ENCODE results near the gene FRMPD1.

Gene FRMPD1

DNA sequence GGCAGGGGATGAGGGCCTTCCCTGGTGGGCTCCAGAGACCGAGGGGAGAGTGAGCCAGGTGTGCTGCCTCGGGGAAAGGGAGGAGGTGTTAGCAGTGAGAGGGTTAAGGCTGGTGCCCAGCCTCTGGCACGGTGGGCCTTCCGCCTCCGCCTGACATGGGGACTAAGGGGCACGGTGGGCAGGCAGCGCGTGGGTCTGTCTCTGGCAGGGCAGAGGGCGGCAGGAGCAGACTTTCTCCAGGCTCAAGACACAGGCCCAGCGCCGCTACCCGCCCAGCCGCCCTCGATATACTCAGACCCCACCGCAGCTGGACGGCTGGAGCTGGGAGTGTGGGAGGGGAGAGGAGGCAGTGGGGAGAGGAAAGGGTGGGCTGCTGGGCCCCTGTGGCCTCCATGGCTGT, 14.9 kb upstream of the FRMPD1 start:
- no peak for DNase-seq (ENCODE audit: low spot score)

DNA sequence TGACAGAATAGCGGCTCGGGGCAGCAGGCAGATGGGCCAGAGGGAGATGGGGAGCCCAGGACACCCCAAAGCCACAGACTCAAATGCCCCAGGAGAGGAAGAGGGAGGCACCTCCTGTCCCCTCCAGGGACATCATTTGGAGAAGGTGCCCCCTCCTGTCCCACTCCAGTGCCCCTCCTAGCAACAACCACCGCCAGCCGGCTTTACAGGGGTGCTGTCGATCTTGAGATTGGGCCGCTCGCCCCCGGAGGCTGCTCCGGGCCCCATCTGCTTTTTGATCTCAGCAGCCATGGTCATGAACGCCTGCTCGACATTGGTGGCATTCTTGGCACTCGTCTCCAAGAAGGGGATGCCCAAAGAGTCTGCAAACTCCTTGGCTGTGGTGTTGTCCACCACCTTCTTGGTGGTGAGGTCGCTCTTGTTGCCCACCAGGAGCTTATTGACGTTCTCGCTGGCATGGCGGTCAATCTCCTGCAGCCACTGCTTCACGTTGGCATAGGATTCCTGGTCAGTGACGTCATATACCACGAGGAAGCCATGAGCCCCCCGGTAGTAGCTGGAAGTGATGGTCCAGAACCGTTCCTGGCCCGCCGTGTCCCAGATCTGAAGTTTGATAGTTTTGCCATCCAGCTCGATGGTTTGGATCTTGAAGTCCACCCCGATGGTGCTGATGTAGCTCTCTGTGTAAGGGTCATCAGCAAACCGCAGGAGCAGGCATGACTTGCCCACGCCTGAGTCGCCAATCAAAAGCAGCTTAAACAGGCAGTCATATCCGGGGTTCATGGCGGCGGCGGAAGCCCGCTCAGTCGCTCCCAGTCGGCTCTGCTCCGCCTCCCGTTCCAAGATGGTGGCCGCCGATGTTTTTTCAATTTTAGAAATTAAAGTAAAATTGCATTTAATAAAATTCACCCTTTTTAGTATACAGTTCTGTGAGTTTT, 14.0 kb upstream of the FRMPD1 start:
- no peak for DNase-seq (ENCODE audit: low spot score)

DNA sequence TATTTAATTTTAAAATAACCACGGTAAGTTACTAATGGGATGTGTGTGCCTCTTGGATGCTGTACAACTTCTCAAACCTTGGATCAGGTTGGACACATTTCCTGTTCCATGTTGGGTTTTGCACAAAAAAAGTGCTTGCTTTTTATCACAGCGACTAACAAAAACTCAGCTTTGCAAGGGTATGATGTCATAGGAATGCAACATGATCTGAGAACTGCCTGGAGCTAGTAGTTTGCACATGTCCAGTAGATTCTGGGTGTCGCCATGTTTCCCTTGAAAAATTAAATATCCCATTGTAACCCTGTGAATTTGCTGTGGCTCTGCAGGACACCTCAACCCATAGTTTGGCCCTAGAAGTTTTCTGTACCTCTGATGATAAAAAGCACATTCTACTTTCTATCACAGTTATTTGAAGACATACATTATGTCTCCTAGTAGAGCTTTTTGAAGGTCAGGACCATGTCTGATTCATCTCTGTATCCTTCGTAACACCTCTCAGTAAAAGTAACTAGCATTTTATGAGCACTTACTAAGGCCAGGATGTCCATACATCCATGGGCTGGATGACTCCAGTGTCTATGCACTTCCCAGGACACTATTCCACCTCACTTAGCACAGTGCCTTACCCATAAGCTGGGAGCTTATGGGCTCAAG, 11.5 kb upstream of the FRMPD1 start:
- peak; percentile 34 for DNase-seq (ENCODE audit: low spot score)

DNA sequence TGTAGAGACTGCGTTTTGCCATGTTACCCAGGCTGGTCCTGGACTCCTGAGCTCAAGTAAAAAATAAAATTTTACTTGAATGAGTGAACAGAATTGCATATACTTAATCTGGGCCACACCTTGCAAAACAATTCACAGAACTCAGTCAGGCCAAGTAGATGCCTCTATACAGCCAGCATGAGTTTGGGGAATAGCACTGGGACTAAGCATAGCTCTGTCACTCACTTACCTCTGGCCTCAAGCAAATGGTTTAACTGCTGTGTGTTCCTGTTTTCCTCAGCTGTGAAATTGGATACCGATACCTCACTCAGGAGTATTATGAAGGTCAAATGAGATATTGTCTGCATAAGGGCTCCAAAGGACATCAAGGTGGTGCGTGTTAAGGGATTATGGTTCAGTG, 10.9 kb upstream of the FRMPD1 start:
- no peak for DNase-seq (ENCODE audit: low spot score)

DNA sequence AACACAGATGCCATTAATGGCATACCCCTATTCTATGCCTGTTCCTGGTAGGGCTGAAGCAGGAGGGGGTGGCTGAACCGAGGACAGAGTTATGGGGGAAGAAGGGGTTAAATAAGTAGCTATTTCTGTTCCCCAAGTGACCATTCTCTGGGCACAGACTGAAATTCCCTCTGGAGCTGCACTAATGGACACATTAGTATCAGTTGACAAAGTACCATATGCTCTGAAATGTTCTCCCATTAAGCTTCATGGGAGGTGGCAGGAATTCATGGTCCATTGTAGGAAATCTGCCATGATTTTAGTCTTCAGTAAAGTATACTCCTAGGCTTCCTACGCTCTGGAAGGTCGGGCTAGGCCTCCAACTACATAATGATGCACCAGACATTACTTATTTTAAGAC, 10.5 kb upstream of the FRMPD1 start:
- DNase-seq (ENCODE audit: low spot score), result no peak

DNA sequence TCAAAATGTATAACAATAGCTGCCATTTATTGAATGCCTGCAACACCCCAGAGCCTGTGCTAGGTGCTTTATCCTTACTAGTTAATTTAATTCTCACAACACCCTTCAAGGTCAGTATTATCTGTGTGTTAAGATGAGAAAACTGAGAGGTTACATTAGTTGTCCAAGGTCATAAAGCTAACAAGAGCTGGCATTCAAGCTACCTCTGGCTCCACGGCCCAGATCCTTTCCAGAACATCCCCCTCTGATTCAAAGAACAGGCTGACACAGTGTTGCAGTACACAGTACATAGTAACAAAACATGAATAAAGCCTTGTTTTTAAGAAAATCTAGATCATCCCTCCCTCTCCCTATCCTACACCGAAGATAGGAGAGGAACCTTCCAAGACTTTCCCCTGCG, 9.4 kb upstream of the FRMPD1 start:
- no peak for DNase-seq (ENCODE audit: low spot score)

DNA sequence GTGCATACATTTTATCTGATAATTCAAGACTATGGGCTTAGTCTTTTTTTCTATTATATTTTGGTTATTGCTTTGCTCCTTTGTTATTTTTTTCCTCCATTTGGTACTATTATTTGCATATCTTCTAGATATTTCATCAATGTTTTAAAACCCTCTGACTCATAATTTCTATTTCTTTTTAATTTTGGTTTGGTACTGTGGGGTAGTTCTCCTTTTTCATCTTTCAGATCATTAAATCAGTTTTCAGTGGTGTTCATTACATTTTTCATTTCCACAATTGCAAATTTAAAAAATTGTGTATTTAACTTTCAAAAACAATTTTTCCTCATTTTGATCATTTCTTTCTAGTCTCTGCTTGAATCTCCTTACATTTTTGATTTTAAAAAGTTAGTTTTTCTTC, 7.5 kb upstream of the FRMPD1 start:
- no peak for DNase-seq (ENCODE audit: low spot score)

DNA sequence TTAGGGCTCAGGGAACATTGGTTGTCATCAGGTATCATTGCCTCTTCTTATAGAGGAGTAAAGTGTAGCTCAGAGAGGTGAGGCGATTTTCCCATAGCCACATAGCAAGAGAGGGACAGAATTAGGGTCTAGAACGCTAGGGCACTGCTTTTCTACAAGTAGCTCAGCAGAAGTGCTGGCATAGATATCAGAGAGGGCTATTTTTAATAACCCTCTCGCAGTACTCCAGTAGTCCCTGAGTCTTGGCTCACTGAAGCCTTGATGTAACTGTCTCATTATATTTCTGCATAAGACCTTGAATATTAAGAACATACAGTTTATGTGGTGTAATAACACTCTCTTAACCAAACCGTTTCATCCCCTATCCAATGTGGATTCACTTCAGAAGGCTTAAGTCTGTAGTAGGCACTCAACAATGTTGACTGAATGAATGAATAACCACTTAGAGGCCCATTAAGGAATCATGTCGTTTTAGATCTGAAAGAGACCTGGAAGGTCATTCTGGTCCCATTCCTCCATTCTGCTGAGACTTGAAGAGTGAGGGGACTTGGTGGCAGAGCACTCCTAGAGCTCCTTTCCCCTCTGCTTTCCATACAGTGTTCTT, 4.7 kb upstream of the FRMPD1 start:
- DNase-seq (ENCODE audit: low spot score), result no peak

DNA sequence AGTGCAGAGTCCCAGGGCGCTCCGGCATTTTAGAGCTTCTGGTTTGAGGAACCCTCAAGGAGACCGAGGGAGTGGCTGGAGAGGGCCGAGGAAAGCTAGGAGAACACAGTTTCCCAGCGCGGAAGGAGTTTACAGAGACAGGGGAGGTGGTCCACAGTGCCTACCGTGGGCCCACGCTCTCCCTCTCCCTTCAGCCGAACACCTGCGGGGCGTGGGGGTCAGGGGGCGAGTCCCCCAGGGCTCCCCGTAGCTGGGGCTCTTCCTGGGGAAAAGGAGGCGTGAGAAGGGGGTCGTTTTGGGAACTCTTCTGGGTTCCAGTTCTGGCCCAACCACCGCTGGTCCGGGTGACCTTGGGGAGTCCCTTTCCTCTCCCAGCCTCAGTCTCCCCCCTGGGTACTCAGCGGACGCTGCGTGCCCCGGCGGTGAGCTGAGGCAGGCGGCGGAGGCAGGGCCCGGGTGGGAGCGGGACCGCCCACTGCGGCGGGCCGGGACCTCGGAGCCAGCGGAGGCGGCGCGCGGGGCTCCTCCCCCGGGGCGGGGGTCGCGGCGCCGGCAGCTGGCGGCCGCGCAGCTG, 368 bp upstream of the FRMPD1 start:
- no peak for DNase-seq (ENCODE audit: low spot score)

DNA sequence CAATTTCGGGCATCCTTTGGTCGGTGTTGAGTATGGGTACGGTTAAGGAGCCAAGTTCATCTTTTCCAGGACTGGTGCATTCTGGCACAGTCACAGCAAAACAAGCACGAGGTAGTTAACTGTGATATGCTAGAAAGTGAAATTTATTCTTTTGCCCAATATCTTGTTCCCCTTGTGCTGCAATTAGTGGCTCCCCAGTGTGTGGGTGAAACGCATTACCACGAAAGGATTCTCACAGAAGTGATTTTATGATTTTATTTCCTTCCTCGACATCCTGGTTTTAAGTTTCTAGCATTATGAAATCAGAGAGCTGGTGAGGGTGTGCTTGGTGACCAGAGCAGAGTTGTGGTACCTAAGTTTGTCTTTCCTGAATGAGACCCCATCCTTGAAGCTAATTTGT, 1.5 kb downstream of the FRMPD1 start:
- no peak for DNase-seq (ENCODE audit: low spot score)

DNA sequence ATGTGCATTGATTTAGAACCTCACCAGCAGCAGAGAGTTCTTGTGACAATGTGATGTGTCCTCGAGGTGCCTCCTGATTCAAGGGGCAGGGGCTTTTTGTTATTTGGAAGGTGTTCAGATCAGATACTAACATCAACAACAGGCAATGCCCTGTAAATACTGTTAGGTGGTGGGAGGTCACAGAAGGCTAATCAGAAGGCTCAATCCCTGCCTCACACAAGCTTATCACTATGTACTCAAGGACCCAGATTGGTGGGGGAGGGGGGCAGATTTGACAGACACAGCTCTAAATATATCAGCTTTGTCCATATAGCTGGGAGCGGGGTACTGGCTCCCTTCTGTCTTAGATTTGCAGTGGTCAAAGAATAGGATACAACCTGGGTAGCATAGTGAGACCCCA, 2.6 kb downstream of the FRMPD1 start:
- DNase-seq (ENCODE audit: low spot score), result no peak

DNA sequence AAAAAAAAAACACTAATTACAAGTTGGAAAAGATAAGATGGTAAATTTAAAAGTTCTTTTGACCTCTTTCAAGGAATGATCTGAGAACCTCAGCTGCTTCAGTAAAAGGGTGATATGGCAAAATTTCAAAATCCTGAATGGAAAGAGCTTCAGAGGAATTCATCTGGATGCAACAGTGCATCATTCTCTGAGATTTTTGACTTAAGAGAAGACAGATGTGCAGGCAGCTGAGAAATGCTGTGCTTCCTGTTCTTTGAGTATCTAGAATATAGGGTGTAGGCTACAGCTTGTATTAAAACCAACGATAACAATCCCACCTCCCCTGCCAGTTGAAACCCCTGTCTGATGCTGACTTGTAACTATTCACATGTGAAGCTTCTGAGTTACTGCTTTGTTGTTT, 6.2 kb downstream of the FRMPD1 start:
- no peak for DNase-seq (ENCODE audit: low spot score)

DNA sequence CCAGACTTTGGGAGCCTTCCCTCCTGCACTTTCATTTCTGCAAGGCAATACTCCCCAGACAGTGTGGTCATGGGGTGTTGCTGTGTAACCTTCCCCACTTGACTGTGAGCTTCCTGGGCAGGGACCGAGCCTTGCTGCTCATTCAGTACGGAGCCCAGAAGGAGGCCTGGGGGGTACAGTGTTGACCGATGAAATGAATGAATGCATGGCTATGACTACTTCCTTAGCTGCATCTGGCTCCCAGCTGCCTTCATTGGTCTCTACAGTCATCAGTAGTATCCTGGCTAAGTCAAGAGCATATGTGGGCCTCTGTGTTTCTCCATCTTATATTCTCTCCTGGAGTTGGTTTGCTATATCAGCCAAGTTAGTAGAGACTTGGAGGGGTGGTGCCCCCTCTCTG, 9.9 kb downstream of the FRMPD1 start:
- DNase-seq (ENCODE audit: low spot score), result no peak

DNA sequence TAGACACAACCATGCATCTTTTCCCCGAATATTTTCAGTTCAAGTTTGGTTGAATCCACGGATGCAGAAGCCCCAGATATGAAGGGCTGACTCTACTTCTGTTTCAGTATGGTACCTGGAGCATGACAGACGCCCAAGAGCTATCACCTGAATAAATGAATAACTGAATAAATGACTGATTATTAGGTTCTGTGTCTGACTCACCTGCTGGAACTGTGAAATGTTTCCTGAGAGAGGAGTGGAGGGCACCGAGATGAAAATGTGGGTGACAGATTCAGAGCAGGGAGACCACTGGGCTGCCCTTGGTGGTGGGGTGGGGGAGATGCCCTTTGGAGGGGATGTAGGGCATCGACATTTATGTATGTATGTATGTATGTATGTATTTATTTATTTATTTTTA, 13.2 kb downstream of the FRMPD1 start:
- no peak for DNase-seq (ENCODE audit: low spot score)

DNA sequence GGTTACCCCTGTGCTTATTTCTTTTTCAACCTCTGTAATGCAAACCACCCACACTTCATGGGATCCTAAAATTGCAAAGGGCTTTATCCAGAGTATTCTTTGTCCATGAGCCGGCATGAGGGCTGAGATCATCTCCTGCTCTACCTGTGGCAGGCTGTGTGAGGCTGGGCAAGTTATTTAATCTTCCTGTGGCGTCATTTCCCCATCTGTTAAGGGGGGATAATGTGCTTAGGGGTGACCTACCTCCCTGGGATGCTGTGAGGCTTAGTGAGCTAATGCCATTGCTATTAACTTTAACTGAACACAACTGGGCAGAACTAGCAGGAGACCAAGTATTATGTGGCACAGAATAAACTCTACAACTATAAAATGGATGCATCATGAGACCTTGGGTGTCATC, 17.0 kb downstream of the FRMPD1 start:
- DNase-seq (ENCODE audit: low spot score), result no peak

DNA sequence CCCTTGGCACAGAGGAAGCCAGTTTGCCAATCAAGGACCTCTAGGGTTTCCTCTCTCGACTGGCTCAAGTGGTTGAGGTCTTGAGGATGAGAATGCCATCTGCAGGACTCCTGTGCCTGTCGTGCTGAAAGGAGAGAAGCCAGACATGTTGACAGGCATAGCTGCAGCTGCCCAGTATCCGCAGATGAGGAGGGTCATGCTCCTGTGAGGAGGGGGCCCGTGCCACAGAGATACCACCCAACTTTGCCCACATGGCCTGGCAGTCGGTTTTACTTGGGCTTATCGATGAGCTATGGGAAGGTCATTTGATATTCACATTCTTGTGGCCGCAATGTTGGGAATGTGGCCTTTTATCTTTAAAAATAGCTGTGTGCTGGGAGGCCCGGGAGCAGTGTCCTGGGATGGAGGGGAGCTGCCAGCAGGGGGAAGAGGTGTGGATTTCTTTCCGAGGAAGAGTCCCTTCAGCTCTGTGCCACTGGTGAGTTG, 17.4 kb downstream of the FRMPD1 start:
- DNase-seq (ENCODE audit: low spot score), result no peak

DNA sequence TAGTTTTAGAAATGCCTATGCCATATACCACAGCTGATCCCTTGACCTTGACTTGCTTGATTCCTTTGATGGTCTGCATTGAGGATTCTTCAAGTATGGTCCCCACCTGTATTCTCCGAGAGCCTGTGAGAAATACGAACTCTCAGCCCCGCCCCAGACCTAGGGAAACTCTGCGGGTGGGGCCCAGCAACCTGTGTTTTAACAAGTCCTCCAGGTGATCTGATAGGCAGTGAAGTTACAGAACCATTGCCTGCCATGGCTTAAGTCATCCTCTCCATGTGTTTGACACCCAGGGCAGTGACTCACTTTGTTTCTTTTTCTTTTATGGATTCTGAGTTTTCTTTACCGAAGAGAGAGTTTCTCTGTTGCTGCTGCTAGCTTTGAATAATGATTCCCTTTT, 18.5 kb downstream of the FRMPD1 start:
- no peak for DNase-seq (ENCODE audit: low spot score)

DNA sequence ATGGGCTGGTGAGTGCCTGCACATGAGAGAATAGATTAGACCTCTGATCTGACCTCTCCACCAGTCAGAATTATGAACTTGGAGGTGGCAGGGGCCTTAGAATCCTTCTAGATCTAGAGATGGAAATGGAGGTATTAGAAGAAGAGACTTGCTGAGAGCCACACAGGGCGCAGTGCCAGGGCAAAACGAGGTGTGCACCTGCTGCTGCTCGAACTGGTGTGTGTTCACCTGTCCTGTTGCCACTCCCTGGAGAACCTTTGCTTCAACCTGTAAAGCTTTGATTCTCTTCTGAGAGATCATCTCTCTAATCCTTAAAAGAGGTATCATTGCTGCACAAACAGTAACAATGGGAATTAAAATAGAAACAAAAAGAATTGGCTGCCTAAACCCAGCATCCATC, 24.9 kb downstream of the FRMPD1 start:
- no peak for DNase-seq (ENCODE audit: low spot score)

DNA sequence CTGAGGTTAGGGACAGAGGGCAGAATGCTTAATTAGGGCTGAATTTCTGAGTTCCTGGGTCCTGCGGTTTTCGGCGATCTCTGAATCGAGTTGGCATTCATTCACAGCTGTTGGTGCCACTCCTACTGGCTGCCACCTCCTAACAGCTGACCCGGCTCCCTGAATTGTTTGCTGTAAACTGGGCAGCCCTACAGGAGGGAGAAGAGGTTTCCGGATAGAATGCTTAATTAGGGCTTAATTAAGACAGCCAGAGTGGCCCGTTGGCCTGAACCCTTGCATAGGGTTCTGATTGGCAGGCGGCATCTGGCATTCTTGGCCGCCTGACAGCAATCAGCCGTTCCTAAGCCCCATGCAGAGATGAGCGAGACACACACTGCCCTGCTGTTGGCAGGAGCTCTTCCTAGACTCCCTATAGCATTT, 25.7 kb downstream of the FRMPD1 start:
- DNase-seq (ENCODE audit: low spot score), result no peak

DNA sequence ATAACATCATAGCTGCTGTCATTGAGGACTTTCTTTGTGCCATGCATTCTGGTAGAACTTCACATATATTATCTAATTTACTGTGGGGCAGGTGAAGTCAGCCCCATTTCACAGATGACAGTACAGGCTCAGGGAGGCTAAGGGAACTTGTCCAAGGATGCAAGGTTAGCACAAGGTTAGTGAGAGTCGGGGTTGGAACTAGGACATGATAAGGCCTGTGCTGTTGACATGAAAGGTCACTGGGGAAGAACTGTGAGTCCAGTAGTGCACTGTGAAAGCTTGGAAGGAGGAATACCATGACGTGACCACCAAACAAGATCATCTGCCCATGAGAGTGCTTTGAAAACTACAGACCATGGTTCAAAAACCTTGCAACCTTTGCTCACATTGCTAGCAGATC, 26.7 kb downstream of the FRMPD1 start:
- no peak for DNase-seq (ENCODE audit: low spot score)

DNA sequence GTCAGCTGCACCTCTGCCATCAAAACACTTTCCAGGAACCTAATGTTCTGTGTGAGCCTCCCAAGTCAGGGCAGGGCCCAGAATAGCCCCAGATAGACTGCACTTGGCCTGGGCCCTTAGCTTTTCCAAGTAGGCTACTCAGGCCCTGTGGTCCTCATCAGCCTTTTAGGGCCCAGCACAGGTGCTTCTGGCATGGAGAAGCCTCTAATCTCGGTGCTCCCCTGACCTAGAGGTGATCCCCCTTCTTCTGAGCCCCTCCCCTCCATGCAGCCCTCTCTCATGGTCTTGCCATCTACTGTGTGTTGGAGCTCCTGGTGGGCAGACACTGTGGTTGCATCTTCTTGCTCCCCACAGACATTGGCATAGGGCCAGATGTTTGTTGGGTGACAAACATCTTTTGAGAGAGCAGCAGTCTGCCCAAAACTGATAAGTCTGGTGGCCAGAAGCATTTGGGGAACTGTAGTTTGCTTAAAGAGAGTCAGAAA, 28.1 kb downstream of the FRMPD1 start:
- DNase-seq (ENCODE audit: low spot score), result no peak

DNA sequence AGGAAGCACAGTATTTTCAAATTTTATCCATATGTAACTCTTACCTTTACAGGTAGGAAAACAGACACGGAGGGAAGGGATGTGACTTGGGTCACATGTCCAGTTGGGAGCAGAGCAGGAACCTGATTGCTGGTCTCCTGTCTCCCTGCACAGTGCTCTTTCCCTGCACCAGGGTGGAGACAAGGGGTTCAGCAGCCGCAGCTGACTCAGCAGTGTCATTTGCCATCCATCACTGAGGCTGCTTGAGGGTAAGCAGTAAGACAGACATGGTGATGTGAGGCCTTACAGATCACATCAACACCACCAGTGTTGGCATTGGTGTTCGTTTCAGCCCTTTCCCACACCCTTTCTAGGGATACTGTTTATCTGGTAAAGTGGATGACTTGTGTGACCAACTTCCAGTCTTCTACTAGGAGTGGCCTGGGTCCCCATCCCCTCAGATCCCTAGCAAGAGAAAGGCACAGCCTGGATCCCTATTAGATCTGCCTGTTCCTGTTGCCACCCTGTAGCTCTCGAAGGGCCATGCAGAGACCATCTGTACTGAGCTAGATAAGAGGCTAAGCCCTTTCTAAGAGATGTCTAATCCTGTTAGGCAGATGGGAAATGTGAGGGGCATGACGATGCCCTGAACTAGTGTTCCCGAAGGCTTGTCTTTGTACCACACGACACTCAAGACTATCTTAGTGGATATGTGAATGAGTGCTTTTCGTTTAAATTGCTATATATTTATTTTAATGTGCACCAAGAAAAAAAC, 29.1 kb downstream of the FRMPD1 start:
- DNase-seq (ENCODE audit: low spot score), result no peak

Measured in AG08396 (cell line).